ENCODE results near the gene TUSC1. TPM values are rescaled to one million over a fixed set of nuclear protein-coding genes. Genes with fewer than 3 reads are reported as not detected.
"Not testable (repeated sequence)": the region's sequence is repeated elsewhere in the genome, so short reads cannot be mapped to it uniquely, and the experiment has no call there.

TUSC1 gene
- total RNA-seq, 2 donors from 2014 or later, result not detected

DNA sequence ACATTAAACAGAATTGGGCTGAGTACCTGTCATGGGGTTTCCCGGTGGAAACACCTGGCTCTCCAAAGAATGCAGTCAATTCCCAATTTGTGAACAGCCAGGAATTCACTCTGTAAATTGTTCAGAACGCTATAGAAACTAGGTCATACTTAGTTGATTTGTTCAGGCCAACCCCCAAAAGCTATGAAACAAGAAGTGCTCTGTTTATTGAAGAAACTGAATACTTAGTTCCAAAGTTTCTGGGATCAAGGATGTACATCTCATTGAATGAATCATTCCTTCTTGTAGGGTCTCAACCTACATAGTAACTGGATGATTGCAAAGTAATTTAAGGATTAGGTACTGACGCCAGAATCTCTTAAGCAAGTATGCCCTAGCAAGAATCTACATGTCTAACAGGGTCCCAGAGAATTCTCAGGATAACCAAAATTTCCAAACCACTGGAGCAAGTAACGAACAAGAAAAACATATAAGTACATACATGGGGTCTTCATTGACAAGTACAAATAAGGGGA is 659 bp upstream of the TUSC1 start:
- no peaks in the 10 kb centered on the region for H3K36me3 Mint-ChIP-seq (ENCODE audit: low read depth)
- no peak overlapping the region for H3K27ac Mint-ChIP-seq
- DNase-seq, result no peak
- no peak for ATAC-seq
- no peaks in the 10 kb centered on the region for H3K27me3 Mint-ChIP-seq
- H3K4me1 Mint-ChIP-seq, result no peaks in the 10 kb centered on the region
- H3K9me3 ChIP-seq (ENCODE audit: control insufficient read depth, low read length, poor library complexity, severe bottlenecking), result no peaks in the 10 kb centered on the region
- H3K4me3 Mint-ChIP-seq, result no peak overlapping the region

DNA sequence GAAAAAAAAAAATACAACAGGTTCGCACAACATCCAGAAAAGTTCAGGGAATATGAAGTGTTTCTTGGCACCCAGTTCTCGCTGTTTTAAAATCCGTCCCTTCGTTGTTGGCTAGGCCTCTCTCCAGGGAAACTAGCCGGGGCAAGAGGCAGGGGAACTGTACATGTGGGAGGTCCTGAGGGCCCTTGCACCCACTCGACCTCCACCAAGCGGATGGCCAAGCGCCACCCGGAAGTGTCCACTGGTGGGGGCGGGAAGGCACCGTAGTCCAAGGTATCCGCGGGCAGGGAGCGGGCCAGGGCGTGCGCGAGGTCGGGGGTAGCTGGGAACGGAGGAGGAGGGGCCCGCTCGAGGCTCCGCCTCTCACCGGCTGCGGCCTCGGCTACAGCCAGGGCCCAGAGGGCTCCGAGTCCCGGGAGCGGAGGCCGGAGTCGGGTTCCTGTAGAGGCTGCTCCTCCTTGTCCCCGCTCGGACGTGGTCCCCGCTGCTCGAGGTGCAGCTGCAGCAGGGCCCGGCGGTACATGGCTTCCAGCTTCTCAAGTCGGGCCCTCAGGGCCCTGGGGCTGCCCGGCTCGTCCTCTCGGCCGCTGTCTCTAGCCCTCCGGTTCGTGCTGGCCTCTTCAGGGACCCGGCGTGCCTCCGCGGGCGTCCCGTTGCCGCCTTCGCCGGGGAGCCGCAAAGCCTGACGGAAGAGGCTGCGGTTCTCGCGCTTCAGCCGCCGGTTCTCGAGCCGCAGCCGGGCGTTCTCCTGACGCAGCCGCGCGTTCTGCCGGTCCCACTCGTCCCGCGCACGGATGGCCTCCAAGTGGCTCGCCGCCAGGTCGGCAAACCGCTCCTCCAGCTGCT is 720 bp downstream of the TUSC1 start:
- Mint-ChIP-seq H3K4me3 (no peak overlapping the region), H3K36me3 (ENCODE audit: low read depth) (no peaks in the 10 kb centered on the region), H3K27ac (no peak overlapping the region), H3K27me3 (no peaks in the 10 kb centered on the region), H3K4me1 (no peaks in the 10 kb centered on the region)
- no peaks in the 10 kb centered on the region for H3K9me3 ChIP-seq (ENCODE audit: control insufficient read depth, low read length, poor library complexity, severe bottlenecking)
- ATAC-seq (no peak), DNase-seq (no peak)

DNA sequence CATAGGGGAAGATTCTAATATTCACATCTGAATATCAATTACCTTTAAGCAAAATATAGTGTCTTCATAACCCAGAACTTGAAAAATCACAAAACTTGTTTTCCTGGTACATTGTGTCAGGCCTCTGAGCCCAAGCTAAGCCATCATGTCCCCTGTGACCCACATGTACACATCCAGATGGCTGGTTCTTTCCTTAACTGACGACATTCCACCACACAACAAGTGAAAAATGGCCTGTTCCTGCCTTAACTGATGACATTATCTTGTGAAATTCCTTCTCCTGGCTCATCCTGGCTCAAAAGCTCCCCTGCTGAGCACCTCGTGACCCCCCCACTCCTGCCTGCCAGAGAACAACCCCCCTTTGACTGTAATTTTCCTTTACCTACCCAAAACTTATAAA is 2.4 kb downstream of the TUSC1 start:
- not testable (repeated sequence) for H3K4me1 Mint-ChIP-seq; ATAC-seq; H3K4me3 Mint-ChIP-seq; H3K36me3 Mint-ChIP-seq (ENCODE audit: low read depth); DNase-seq; H3K27ac Mint-ChIP-seq; H3K9me3 ChIP-seq (ENCODE audit: control insufficient read depth, low read length, poor library complexity, severe bottlenecking); H3K27me3 Mint-ChIP-seq

DNA sequence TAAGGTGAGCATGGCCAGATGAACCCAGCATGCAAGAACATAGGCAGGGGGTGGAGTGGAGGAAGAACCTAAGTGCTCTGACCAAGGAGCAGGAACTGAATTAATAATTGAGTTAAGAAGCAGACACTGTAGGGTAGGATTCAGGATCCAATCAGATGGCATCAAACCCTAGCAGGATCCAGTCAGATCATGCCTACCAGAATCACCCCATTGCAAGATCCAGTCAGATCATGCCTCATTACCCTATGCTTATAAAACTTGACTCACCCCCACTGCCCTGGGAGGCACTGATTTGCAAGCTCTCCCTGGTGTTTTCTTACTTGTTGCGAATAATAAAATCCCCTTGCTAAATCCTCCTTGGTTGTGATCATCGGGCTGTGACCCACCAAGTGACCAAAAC is 19.7 kb downstream of the TUSC1 start:
- no peak for ATAC-seq
- H3K27me3 Mint-ChIP-seq, result no peaks in the 10 kb centered on the region
- no peak overlapping the region for H3K4me3 Mint-ChIP-seq
- H3K4me1 Mint-ChIP-seq, result no peaks in the 10 kb centered on the region
- H3K27ac Mint-ChIP-seq, result no peak overlapping the region
- H3K36me3 Mint-ChIP-seq (ENCODE audit: low read depth), result no peaks in the 10 kb centered on the region
- no peak for DNase-seq
- no peaks in the 10 kb centered on the region for H3K9me3 ChIP-seq (ENCODE audit: control insufficient read depth, low read length, poor library complexity, severe bottlenecking)

DNA sequence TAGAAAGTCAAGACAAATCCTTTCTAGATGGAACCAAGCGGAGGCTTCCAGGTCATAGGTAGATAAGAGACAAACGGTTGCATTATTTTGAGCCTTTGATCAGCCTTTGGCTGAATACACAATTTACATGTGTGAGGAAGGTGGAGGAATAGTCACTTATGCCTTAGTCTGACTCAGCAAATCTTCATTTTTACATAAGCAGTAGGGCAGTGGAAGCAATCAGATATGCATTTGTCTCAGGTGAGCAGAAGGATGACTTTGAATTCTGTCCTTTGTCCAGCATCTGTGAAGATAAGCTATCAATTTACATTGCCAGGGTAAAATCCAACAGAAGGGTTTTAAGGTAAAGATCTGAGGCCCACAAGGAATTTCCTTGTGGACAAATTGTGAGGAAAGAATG is 23.8 kb downstream of the TUSC1 start:
- no peak overlapping the region for H3K27ac Mint-ChIP-seq
- no peaks in the 10 kb centered on the region for H3K27me3 Mint-ChIP-seq
- H3K4me3 Mint-ChIP-seq, result no peak overlapping the region
- no peaks in the 10 kb centered on the region for H3K36me3 Mint-ChIP-seq (ENCODE audit: low read depth)
- no peaks in the 10 kb centered on the region for H3K9me3 ChIP-seq (ENCODE audit: control insufficient read depth, low read length, poor library complexity, severe bottlenecking)
- ATAC-seq (no peak), DNase-seq (no peak)
- no peaks in the 10 kb centered on the region for H3K4me1 Mint-ChIP-seq

DNA sequence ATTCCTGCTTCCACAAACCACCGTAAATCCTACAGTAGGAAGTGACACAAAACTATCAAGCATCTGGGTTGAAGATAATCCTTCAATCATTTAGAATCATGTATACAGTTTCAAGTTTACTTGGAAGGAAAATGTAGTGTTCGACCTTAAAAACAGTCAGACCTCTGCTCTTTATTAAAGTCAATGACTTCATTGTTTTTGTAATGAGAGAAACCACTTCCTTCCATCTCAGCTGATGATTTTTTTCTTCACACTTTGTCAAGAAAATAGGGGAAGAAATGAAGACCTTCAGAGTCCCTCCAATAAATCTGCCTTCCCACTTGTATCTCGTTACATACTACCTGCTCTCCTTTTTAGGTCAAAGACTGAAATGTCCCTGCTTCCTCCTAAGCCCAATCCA is 30.1 kb downstream of the TUSC1 start:
- ATAC-seq, result no peak
- Mint-ChIP-seq H3K27me3 (no peaks in the 10 kb centered on the region), H3K4me3 (no peak overlapping the region), H3K4me1 (no peaks in the 10 kb centered on the region), H3K27ac (no peak overlapping the region), H3K36me3 (ENCODE audit: low read depth) (no peaks in the 10 kb centered on the region)
- no peaks in the 10 kb centered on the region for H3K9me3 ChIP-seq (ENCODE audit: control insufficient read depth, low read length, poor library complexity, severe bottlenecking)
- DNase-seq, result no peak

DNA sequence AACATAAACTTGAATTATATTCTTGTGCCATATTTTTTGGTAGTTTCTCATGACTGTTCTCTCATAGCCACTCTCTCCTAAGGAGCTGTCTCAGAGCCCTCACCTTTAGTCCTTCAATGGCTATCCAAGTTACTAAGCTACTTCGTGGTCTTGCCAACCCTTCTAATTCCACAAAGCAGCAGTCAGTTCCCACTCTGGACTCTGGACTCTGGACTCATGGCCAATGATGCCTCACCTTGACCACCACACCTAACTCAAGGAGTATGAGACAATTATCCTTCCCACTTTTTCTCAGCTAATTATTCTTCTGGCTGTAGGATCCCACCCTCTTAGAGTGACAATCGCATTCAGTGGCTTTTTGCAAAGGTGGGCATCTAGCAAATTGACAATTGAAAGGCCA is 42.2 kb downstream of the TUSC1 start:
- no peak overlapping the region for H3K4me3 Mint-ChIP-seq
- DNase-seq, result no peak
- no peaks in the 10 kb centered on the region for H3K9me3 ChIP-seq (ENCODE audit: control insufficient read depth, low read length, poor library complexity, severe bottlenecking)
- no peaks in the 10 kb centered on the region for H3K27me3 Mint-ChIP-seq
- H3K27ac Mint-ChIP-seq, result no peak overlapping the region
- no peak for ATAC-seq
- no peaks in the 10 kb centered on the region for H3K36me3 Mint-ChIP-seq (ENCODE audit: low read depth)
- H3K4me1 Mint-ChIP-seq, result no peaks in the 10 kb centered on the region

DNA sequence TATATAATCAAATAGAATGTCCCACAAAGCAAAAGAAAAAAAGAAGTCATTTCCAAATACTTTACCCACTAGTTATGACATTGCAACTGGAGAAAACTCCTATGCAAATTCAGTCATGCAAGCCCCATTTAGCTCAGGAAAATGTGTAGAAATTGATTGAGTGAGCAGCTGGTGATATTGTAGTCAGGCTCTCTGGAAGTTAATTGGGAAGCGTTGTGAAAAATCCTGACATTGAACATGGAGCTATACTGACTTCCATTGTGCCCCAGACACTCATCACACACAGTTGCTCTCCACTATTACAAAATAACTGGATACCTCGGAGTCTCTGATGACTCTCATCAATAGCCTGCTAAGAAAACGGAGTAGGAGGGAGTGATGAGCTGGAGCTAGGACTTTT is 49.0 kb downstream of the TUSC1 start:
- H3K4me1 Mint-ChIP-seq, result no peaks in the 10 kb centered on the region
- no peak overlapping the region for H3K27ac Mint-ChIP-seq
- H3K36me3 Mint-ChIP-seq (ENCODE audit: low read depth), result no peaks in the 10 kb centered on the region
- H3K4me3 Mint-ChIP-seq, result no peak overlapping the region
- DNase-seq (no peak), ATAC-seq (no peak)
- no peaks in the 10 kb centered on the region for H3K27me3 Mint-ChIP-seq
- no peaks in the 10 kb centered on the region for H3K9me3 ChIP-seq (ENCODE audit: control insufficient read depth, low read length, poor library complexity, severe bottlenecking)

Measured in T-helper 17 cell (primary cell).